Thyroid gland (tissue), 4 donors: ENCODE results near the gene HNRNPM.

Experiments
- CTCF ChIP-seq, 6 experiments: fragments of 200-600 bp in 3 of 6; fragments of 450-650 bp in 3 of 6; sonication (generic) in 3 of 6; IDR thresholded peaks; one replicate each; pipeline ENCODE4 v1.5.1; 2016 to 2019; ENCODE audit warnings: antibody characterized with exemption in 6 of 6, mild to moderate bottlenecking in 2 of 6, inconsistent platforms in 1 of 6, moderate library complexity in 1 of 6
- POLR2A ChIP-seq, 2 donors: fragments of 450-650 bp; IDR thresholded peaks; one replicate each; pipeline ENCODE4 v1.6.1; 2017; ENCODE audit warnings: antibody characterized with exemption in 2 of 2, mild to moderate bottlenecking in 2 of 2, moderate library complexity in 1 of 2

GRCh38 chr19:8513036-8513686 lies 68.4 kb downstream of the HNRNPM start:
- TF ChIP-seq CTCF (IDR thresholded peaks at IDR 0.05) (no peak), POLR2A (IDR thresholded peaks at IDR 0.05) (no peak)
